ENCODE measurements around the gene C19orf47. TPM values are rescaled to one million over a fixed set of nuclear protein-coding genes. Genes with fewer than 3 reads are reported as not detected.
A peak's percentile ranks its signal among the peaks of the same experiment; 100 is the strongest.

C19orf47 gene
- polyA plus RNA-seq, 2 donors: 13.8 to 15.4 TPM

GRCh38 chr19:40355975-40356680, 7.9 kb upstream of the C19orf47 start:
- H3K27ac ChIP-seq (ENCODE audit: low read depth in 2 of 2, low read length in 1 of 2): no peak overlapping the region
- no peak overlapping the region for H3K4me3 ChIP-seq (ENCODE audit: low read depth in 1 of 2, low read length in 2 of 2)
- no peaks in the 10 kb centered on the region for H3K36me3 ChIP-seq (ENCODE audit: control insufficient read depth in 2 of 2, insufficient read depth in 2 of 2, low read length in 1 of 2)
- 83 to 88% methylated on average over 9 of the region's 9 CpGs for WGBS, 2 donors
- H3K27me3 ChIP-seq (ENCODE audit: control insufficient read depth in 1 of 2, insufficient read depth in 2 of 2, low read length in 2 of 2): no peaks in the 10 kb centered on the region
- H3K9me3 ChIP-seq (ENCODE audit: control insufficient read depth in 2 of 2, insufficient read depth in 1 of 2, low read depth in 1 of 2, low read length in 1 of 2): no peaks in the 10 kb centered on the region
- H3K4me1 ChIP-seq (ENCODE audit: control insufficient read depth in 2 of 2, insufficient read depth in 2 of 2, low read length in 1 of 2): peaks cover 0 to 3% of the 10 kb centered on the region in 2 donors

- WGBS, 2 donors: 10 to 14% methylated on average over 17 of the region's 17 CpGs
- H3K27me3 ChIP-seq (ENCODE audit: control insufficient read depth in 1 of 2, insufficient read depth in 2 of 2, low read length in 2 of 2): no peaks in the 10 kb centered on the region
- H3K9me3 ChIP-seq (ENCODE audit: control insufficient read depth in 2 of 2, insufficient read depth in 1 of 2, low read depth in 1 of 2, low read length in 1 of 2): no peaks in the 10 kb centered on the region
- H3K27ac ChIP-seq (ENCODE audit: low read depth in 2 of 2, low read length in 1 of 2): peak overlapping the region; percentile 53 to 76
- peak overlapping the region; percentile 67 to 72 for H3K4me3 ChIP-seq (ENCODE audit: low read depth in 1 of 2, low read length in 2 of 2)
- no peaks in the 10 kb centered on the region for H3K36me3 ChIP-seq (ENCODE audit: control insufficient read depth in 2 of 2, insufficient read depth in 2 of 2, low read length in 1 of 2)
- peaks cover 2 to 8% of the 10 kb centered on the region in 2 donors for H3K4me1 ChIP-seq (ENCODE audit: control insufficient read depth in 2 of 2, insufficient read depth in 2 of 2, low read length in 1 of 2)
Measured at GRCh38 chr19:40348961-40349507, 837 bp upstream of the C19orf47 start.

- Histone ChIP-seq H3K4me3 (ENCODE audit: low read depth in 1 of 2, low read length in 2 of 2) (no peak overlapping the region), H3K36me3 (ENCODE audit: control insufficient read depth in 2 of 2, insufficient read depth in 2 of 2, low read length in 1 of 2) (peaks cover 0 to 2% of the 10 kb centered on the region in 2 donors), H3K9me3 (ENCODE audit: control insufficient read depth in 2 of 2, insufficient read depth in 1 of 2, low read depth in 1 of 2, low read length in 1 of 2) (no peaks in the 10 kb centered on the region), H3K27ac (ENCODE audit: low read depth in 2 of 2, low read length in 1 of 2) (peak overlapping the region in 1 of 2 donors; percentile 64), H3K27me3 (ENCODE audit: control insufficient read depth in 1 of 2, insufficient read depth in 2 of 2, low read length in 2 of 2) (no peaks in the 10 kb centered on the region), H3K4me1 (ENCODE audit: control insufficient read depth in 2 of 2, insufficient read depth in 2 of 2, low read length in 1 of 2) (peaks cover 0 to 7% of the 10 kb centered on the region in 2 donors)
- WGBS, 2 donors: 68 to 72% methylated on average over 7 of the region's 7 CpGs
Measured at GRCh38 chr19:40344422-40344821, 3.8 kb downstream of the C19orf47 start.

DNA sequence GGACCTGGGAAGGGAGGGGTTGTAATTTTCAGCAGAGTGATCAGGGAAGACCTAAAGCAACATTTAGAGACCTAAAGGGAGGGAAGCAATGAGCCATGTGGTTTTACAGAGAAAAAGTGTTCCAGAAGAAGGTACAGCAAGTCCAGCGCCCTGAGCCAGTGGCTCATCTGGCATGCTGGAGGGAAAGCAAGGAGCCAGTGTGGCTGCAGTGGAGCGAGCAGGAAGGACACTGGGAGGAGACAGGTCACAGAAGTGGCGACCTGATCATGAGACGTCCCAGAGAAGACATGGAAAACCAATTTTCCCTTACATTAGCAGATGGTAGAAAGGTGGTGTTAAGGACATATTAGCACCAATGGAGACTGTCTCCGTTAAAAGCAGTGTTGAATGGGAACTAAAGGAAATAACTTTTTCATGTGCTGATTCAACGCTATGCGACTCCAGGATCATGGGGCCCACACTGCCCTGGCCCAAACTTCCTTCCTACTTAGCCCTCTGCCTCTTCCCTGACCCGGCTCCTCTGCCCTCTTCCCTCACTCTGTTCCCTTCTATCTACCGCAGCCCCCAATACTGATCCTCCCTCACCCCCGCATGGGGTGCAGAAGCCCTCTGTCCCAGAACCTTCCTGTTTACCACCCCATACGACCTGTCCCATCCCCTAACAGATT, 5.4 kb downstream of the C19orf47 start:
- Histone ChIP-seq H3K27me3 (ENCODE audit: control insufficient read depth in 1 of 2, insufficient read depth in 2 of 2, low read length in 2 of 2) (no peaks in the 10 kb centered on the region), H3K27ac (ENCODE audit: low read depth in 2 of 2, low read length in 1 of 2) (no peak overlapping the region), H3K9me3 (ENCODE audit: control insufficient read depth in 2 of 2, insufficient read depth in 1 of 2, low read depth in 1 of 2, low read length in 1 of 2) (no peaks in the 10 kb centered on the region), H3K4me3 (ENCODE audit: low read depth in 1 of 2, low read length in 2 of 2) (no peak overlapping the region), H3K4me1 (ENCODE audit: control insufficient read depth in 2 of 2, insufficient read depth in 2 of 2, low read length in 1 of 2) (peaks cover 0 to 3% of the 10 kb centered on the region in 2 donors), H3K36me3 (ENCODE audit: control insufficient read depth in 2 of 2, insufficient read depth in 2 of 2, low read length in 1 of 2) (peaks cover 0 to 2% of the 10 kb centered on the region in 2 donors)
- 88 to 91% methylated on average over 10 to 11 of the region's 11 CpGs for WGBS, 2 donors

GRCh38 chr19:40341601-40342482, 6.4 kb downstream of the C19orf47 start:
- peaks cover 0 to 2% of the 10 kb centered on the region in 2 donors for H3K36me3 ChIP-seq (ENCODE audit: control insufficient read depth in 2 of 2, insufficient read depth in 2 of 2, low read length in 1 of 2)
- no peak overlapping the region for H3K4me3 ChIP-seq (ENCODE audit: low read depth in 1 of 2, low read length in 2 of 2)
- peaks cover 0 to 3% of the 10 kb centered on the region in 2 donors for H3K4me1 ChIP-seq (ENCODE audit: control insufficient read depth in 2 of 2, insufficient read depth in 2 of 2, low read length in 1 of 2)
- WGBS, 2 donors: 62 to 67% methylated on average over 9 of the region's 9 CpGs
- peak overlapping the region; percentile 12 to 53 for H3K27ac ChIP-seq (ENCODE audit: low read depth in 2 of 2, low read length in 1 of 2)
- no peaks in the 10 kb centered on the region for H3K27me3 ChIP-seq (ENCODE audit: control insufficient read depth in 1 of 2, insufficient read depth in 2 of 2, low read length in 2 of 2)
- H3K9me3 ChIP-seq (ENCODE audit: control insufficient read depth in 2 of 2, insufficient read depth in 1 of 2, low read depth in 1 of 2, low read length in 1 of 2): no peaks in the 10 kb centered on the region

GRCh38 chr19:40339018-40339728, 9.0 kb downstream of the C19orf47 start:
- Histone ChIP-seq H3K4me1 (ENCODE audit: control insufficient read depth in 2 of 2, insufficient read depth in 2 of 2, low read length in 1 of 2) (no peaks in the 10 kb centered on the region), H3K27me3 (ENCODE audit: control insufficient read depth in 1 of 2, insufficient read depth in 2 of 2, low read length in 2 of 2) (no peaks in the 10 kb centered on the region), H3K27ac (ENCODE audit: low read depth in 2 of 2, low read length in 1 of 2) (no peak overlapping the region), H3K36me3 (ENCODE audit: control insufficient read depth in 2 of 2, insufficient read depth in 2 of 2, low read length in 1 of 2) (peaks cover 5 to 12% of the 10 kb centered on the region in 2 donors), H3K4me3 (ENCODE audit: low read depth in 1 of 2, low read length in 2 of 2) (no peak overlapping the region), H3K9me3 (ENCODE audit: control insufficient read depth in 2 of 2, insufficient read depth in 1 of 2, low read depth in 1 of 2, low read length in 1 of 2) (no peaks in the 10 kb centered on the region)
- 92 to 98% methylated on average over 4 of the region's 4 CpGs for WGBS, 2 donors

- peaks cover 12% of the 10 kb centered on the region in 2 donors for H3K36me3 ChIP-seq (ENCODE audit: control insufficient read depth in 2 of 2, insufficient read depth in 2 of 2, low read length in 1 of 2)
- peaks cover 0 to 2% of the 10 kb centered on the region in 2 donors for H3K9me3 ChIP-seq (ENCODE audit: control insufficient read depth in 2 of 2, insufficient read depth in 1 of 2, low read depth in 1 of 2, low read length in 1 of 2)
- WGBS, 2 donors: 92 to 95% methylated on average over 5 of the region's 5 CpGs
- no peak overlapping the region for H3K27ac ChIP-seq (ENCODE audit: low read depth in 2 of 2, low read length in 1 of 2)
- H3K27me3 ChIP-seq (ENCODE audit: control insufficient read depth in 1 of 2, insufficient read depth in 2 of 2, low read length in 2 of 2): no peaks in the 10 kb centered on the region
- H3K4me3 ChIP-seq (ENCODE audit: low read depth in 1 of 2, low read length in 2 of 2): no peak overlapping the region
- no peaks in the 10 kb centered on the region for H3K4me1 ChIP-seq (ENCODE audit: control insufficient read depth in 2 of 2, insufficient read depth in 2 of 2, low read length in 1 of 2)
Measured at GRCh38 chr19:40337594-40337993, 10.6 kb downstream of the C19orf47 start.

DNA sequence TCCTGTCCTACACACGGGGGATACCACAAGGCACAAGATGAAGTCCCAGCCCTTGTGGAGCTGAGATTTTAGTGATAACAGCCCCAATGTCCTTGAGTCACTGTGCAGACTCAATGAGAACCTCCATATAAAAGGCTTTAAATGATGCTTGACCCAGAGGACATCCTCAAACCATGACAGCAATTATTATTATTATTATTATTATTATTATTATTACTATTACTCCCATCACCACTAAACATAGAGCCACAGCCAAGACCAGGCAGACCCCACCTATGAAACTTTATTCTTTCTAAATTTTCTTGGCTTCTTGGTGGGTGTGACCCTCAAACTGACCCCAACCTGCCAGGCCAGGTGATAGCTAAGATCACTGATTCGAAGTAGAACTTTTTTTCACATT, 11.1 kb downstream of the C19orf47 start:
- no peaks in the 10 kb centered on the region for H3K27me3 ChIP-seq (ENCODE audit: control insufficient read depth in 1 of 2, insufficient read depth in 2 of 2, low read length in 2 of 2)
- H3K4me1 ChIP-seq (ENCODE audit: control insufficient read depth in 2 of 2, insufficient read depth in 2 of 2, low read length in 1 of 2): no peaks in the 10 kb centered on the region
- H3K27ac ChIP-seq (ENCODE audit: low read depth in 2 of 2, low read length in 1 of 2): no peak overlapping the region
- peaks cover 12 to 15% of the 10 kb centered on the region in 2 donors for H3K36me3 ChIP-seq (ENCODE audit: control insufficient read depth in 2 of 2, insufficient read depth in 2 of 2, low read length in 1 of 2)
- WGBS, 2 donors: 74 to 93% methylated on average over 2 of the region's 2 CpGs
- peaks cover 0 to 2% of the 10 kb centered on the region in 2 donors for H3K9me3 ChIP-seq (ENCODE audit: control insufficient read depth in 2 of 2, insufficient read depth in 1 of 2, low read depth in 1 of 2, low read length in 1 of 2)
- H3K4me3 ChIP-seq (ENCODE audit: low read depth in 1 of 2, low read length in 2 of 2): no peak overlapping the region

DNA sequence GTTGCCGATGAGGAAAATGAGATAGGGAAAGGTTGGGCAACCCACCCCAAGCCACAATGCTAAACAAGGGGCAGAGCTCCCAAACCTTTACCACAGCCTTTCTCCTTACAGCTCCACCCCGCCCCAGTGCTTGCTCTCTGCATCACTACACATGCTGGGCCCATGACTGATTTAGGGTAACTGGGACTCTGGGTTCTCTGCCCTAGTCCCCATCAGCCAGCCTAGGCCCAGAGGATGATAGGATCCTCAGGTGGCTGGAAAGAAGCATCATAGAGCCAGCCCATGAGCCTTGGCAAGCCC, 11.6 kb downstream of the C19orf47 start:
- Histone ChIP-seq H3K4me1 (ENCODE audit: control insufficient read depth in 2 of 2, insufficient read depth in 2 of 2, low read length in 1 of 2) (no peaks in the 10 kb centered on the region), H3K9me3 (ENCODE audit: control insufficient read depth in 2 of 2, insufficient read depth in 1 of 2, low read depth in 1 of 2, low read length in 1 of 2) (peaks cover 0 to 2% of the 10 kb centered on the region in 2 donors), H3K36me3 (ENCODE audit: control insufficient read depth in 2 of 2, insufficient read depth in 2 of 2, low read length in 1 of 2) (peaks cover 12 to 18% of the 10 kb centered on the region in 2 donors), H3K27ac (ENCODE audit: low read depth in 2 of 2, low read length in 1 of 2) (no peak overlapping the region), H3K27me3 (ENCODE audit: control insufficient read depth in 1 of 2, insufficient read depth in 2 of 2, low read length in 2 of 2) (no peaks in the 10 kb centered on the region), H3K4me3 (ENCODE audit: low read depth in 1 of 2, low read length in 2 of 2) (no peak overlapping the region)
- WGBS, 2 donors: 98 to 100% methylated on average over 2 of the region's 2 CpGs

All from esophagus (tissue), 2 donors.